ENCODE measurements around the gene FHIT. TPM values are rescaled to one million over a fixed set of nuclear protein-coding genes. Genes with fewer than 3 reads are reported as not detected.

The FHIT gene
- total and polyA plus RNA-seq, 2 of the 4 experiments (the other 2 are of a cell fraction) = 0.07 TPM; not detected in 1

- dilution Hi-C loops (cut with HindIII; ENCODE audit: low sequenced_read_pairs, unreplicated experiment) (no loop called here), in situ Hi-C loops (cut with MboI; ENCODE audit: low sequenced_read_pairs) (no loop called here), intact Hi-C loops (cut with micrococcal nuclease) (loop anchor here (10.0 kb wide), 2 partner anchors 745 to 1105 kb away; no protein-coding TSS in a partner anchor)
- Histone ChIP-seq H3K4me3 (ENCODE audit: insufficient read depth, low read depth, low read length) (no peak overlapping the region), H2BK15ac (ENCODE audit: low read depth, low read length) (no peak overlapping the region), H3K14ac (replicated peaks; ENCODE audit: low read depth, low read length) (no peak overlapping the region), H3K36me3 (ENCODE audit: control insufficient read depth, insufficient read depth, low read length) (no peaks in the 10 kb centered on the region), H3K27ac (ENCODE audit: insufficient read depth, low read length) (no peak overlapping the region), H3K9ac (ENCODE audit: low read depth, low read length) (no peak overlapping the region), H3K4me1 (ENCODE audit: control insufficient read depth, insufficient read depth, low read length) (no peaks in the 10 kb centered on the region), H2BK5ac (ENCODE audit: low read depth, low read length, poor library complexity, severe bottlenecking) (no peak overlapping the region), H2BK20ac (ENCODE audit: low read depth, low read length) (no peak overlapping the region), H4K91ac (ENCODE audit: insufficient read depth, low read depth, low read length) (no peak overlapping the region), H2BK120ac (ENCODE audit: low read depth, low read length) (no peak overlapping the region), H3K23ac (ENCODE audit: low read depth, low read length) (no peak overlapping the region), H3K18ac (ENCODE audit: low read depth, low read length) (no peak overlapping the region), H3K4ac (ENCODE audit: low read depth, low read length) (no peak overlapping the region), H4K8ac (ENCODE audit: low read depth in 2 of 2, low read length in 2 of 2) (no peak overlapping the region), H2AK9ac (replicated peaks; ENCODE audit: low read depth, low read length, poor library complexity) (peak overlapping the region; percentile 19), H2AK5ac (ENCODE audit: low read depth, low read length) (no peak overlapping the region), H3K27me3 (ENCODE audit: control insufficient read depth, insufficient read depth, low read length) (no peaks in the 10 kb centered on the region), H4K5ac (ENCODE audit: low read depth, low read length) (no peak overlapping the region), H3K56ac (ENCODE audit: extremely low read depth, insufficient read depth, low read length) (no peak overlapping the region), H2AFZ (replicated peaks; ENCODE audit: low read length, poor library complexity) (no peak overlapping the region), H3K79me1 (ENCODE audit: low read depth in 1 of 2, low read length in 2 of 2) (no peaks in the 10 kb centered on the region), H4K20me1 (ENCODE audit: insufficient read depth, low read length) (no peaks in the 10 kb centered on the region), H3K9me1 (ENCODE audit: insufficient read depth, low read length) (no peaks in the 10 kb centered on the region), H3K9me3 (ENCODE audit: control insufficient read depth, insufficient read depth, low read length) (0 out of 2 replicates have a peak, but pooled peaks cover 2% of the 10 kb centered on the region), H3K4me2 (ENCODE audit: low read depth, low read length) (no peak overlapping the region)
- ATAC-seq (ENCODE audit: low read depth) (no peak), DNase-seq (no peak)
- POLR2A ChIA-PET (ENCODE audit: unreplicated experiment) = no interaction called here
- TF ChIP-seq RAD21 (IDR thresholded peaks at IDR 0.05; ENCODE audit: low read length) (no peak), SMC3 (IDR thresholded peaks at IDR 0.05; ENCODE audit: low read depth, low read length) (no peak), FOS (IDR thresholded peaks at IDR 0.05; ENCODE audit: low read depth, low read length) (no peak), USF2 (IDR thresholded peaks at IDR 0.05; ENCODE audit: low read depth, low read length) (no peak), MXI1 (IDR thresholded peaks at IDR 0.05; ENCODE audit: borderline replicate concordance, low read depth, low read length) (no peak)
- BruUV-seq (replicated peaks) = no TSS peak
- CTCF ChIA-PET = no interaction called here
- WGBS, 2 experiments (ENCODE audit: extremely low coverage in 2 of 2, insufficient read length in 1 of 2) = 100% methylated on average over 5 of the region's 9 CpGs; no CpG with 5 or more reads in 1 of the 2 experiments
Observed at GRCh38 chr3:60319179-60319858, 931.9 kb downstream of the FHIT start.
